Gastroesophageal sphincter (tissue), 3 donors: ENCODE data around the gene EPAS1.

ENCODE experiments used
- EP300 ChIP-seq: sonication (generic); formaldehyde crosslinking; IDR thresholded peaks from one replicate; pipeline ENCODE4 v1.6.1; 2017; ENCODE audit warnings: antibody characterized with exemption, mild to moderate bottlenecking
- POLR2A ChIP-seq, 2 donors: fragments of 450-650 bp; IDR thresholded peaks; one replicate each; pipeline ENCODE4 v1.6.1; 2017; ENCODE audit warnings: antibody characterized with exemption in 2 of 2, mild to moderate bottlenecking in 2 of 2, moderate library complexity in 1 of 2
- POLR2AphosphoS5 ChIP-seq: sonication (generic); formaldehyde crosslinking; IDR thresholded peaks from one replicate; pipeline ENCODE4 v1.6.1; 2017; ENCODE audit warnings: antibody characterized with exemption
- TF ChIP-seq, protein P1 (sequence below), 4 experiments: fragments of 200-600 bp in 2 of 4; fragments of 450-650 bp in 2 of 4; sonication (generic) in 1 of 4; IDR thresholded peaks; one replicate each; pipeline ENCODE4 v1.5.1; 2017 to 2019; ENCODE audit warnings: antibody characterized with exemption in 4 of 4, mild to moderate bottlenecking in 2 of 4, moderate library complexity in 2 of 4

DNA sequence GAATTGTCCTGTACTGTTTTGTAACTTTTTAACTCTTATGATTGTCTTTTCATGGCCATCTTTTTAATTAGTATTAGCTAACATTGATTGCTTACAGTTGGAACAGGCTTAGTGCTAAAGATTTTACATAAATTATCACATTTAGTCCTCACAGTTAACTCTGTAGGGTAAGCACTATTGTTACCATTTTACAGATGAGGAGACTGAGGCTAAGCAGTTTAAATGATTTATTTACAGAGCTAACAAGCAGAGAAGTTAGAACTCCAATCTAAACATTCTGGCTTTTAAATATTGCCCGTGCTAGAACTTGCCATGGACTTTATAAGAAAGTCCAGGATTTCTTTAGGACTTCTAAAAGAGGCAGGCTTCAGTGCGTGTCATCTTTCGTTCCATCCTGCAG is 48.6 kb downstream of the EPAS1 start:
- TF ChIP-seq, protein P1, sequence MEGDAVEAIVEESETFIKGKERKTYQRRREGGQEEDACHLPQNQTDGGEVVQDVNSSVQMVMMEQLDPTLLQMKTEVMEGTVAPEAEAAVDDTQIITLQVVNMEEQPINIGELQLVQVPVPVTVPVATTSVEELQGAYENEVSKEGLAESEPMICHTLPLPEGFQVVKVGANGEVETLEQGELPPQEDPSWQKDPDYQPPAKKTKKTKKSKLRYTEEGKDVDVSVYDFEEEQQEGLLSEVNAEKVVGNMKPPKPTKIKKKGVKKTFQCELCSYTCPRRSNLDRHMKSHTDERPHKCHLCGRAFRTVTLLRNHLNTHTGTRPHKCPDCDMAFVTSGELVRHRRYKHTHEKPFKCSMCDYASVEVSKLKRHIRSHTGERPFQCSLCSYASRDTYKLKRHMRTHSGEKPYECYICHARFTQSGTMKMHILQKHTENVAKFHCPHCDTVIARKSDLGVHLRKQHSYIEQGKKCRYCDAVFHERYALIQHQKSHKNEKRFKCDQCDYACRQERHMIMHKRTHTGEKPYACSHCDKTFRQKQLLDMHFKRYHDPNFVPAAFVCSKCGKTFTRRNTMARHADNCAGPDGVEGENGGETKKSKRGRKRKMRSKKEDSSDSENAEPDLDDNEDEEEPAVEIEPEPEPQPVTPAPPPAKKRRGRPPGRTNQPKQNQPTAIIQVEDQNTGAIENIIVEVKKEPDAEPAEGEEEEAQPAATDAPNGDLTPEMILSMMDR (IDR thresholded peaks at IDR 0.05) = no peak
- TF ChIP-seq POLR2AphosphoS5 = no peak
- TF ChIP-seq POLR2A (IDR thresholded peaks at IDR 0.05) = no peak
- TF ChIP-seq EP300 = no peak
